ENCODE results near the gene DIAPH3. TPM values are rescaled to one million over a fixed set of nuclear protein-coding genes. Genes with fewer than 3 reads are reported as not detected.

Gene DIAPH3
- total and polyA plus RNA-seq, 2 donors = 0.80 to 4.5 TPM

DNA sequence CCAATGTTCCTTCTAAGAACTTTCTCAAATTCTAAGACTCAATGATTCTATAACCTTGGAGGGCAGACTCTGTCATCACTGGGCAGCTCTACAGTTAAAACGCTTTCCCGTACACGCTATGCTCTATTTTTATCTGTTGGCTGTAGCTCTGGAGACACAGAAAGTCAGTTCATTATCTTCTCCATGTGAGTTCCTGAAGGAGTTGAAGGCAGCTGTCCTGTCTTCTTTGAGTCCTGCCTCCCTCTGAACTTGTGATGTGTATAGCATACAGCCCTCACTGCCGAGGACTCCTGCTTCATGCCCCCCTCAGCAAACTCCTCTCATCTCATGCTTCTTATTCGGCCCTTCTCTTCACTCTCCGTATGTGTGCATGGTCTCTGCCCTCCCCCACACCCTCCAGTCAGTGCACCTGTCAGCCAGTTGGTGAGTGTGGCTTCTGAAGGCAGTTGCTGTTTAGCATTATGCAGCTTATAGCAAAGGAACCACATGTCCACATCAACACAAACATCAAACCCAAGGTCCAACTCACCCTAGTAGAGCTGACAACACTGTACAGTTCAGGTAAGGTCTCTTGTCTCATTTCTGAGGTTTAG, 504.9 kb downstream of the DIAPH3 start:
- 76% methylated on average over 6 of the region's 6 CpGs for WGBS

DNA sequence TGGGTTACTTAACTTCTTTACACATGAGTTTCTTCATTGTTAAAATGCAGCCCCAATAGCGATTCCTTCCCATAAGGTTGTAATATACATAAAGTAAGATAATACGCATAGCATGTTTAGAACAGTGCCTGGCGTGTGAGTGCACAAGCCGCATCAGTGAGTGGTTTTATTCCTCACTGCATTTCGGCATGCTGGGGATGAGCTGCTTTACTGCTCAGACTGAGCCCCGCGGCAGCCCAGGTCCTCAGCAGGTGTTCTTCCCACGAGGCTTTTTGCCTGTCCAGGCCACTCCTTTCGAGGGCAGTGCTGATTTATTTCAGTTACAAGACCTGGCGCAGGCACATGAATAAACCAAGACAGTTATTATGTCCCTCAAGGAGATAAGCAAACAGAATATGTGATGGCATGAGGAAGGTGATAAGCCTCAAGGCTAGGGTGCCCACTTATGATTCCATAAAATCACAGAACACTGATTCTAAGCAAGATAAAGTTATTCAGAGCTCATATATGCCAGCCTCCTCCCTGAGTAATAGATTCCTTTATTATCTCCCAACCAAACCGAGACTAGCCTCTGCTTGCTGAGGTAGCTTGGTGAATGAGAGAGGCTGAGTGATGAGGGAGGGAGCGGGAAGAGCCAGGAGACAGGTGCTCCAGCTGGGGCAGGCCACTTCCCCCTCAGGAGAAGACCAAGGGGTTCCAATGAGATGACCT, 505.5 kb downstream of the DIAPH3 start:
- H3K27me3 ChIP-seq (ENCODE audit: control insufficient read depth in 2 of 2, insufficient read depth in 1 of 2, low read length in 1 of 2) = no peaks in the 10 kb centered on the region
- H3K4me1 ChIP-seq (ENCODE audit: control insufficient read depth in 2 of 2, insufficient read depth in 2 of 2, low read length in 2 of 2) = peaks cover 0 to 15% of the 10 kb centered on the region in 2 donors
- H3K9me3 ChIP-seq (ENCODE audit: control insufficient read depth in 2 of 2, insufficient read depth in 1 of 2, low read length in 1 of 2) = no peaks in the 10 kb centered on the region
- DNase-seq (ENCODE audit: low read depth in 6 of 9, low spot score in 9 of 9) = no peak
- no peak overlapping the region for H3K27ac ChIP-seq (ENCODE audit: low read depth in 1 of 2, low read length in 1 of 2)
- WGBS = 93% methylated on average over 12 of the region's 12 CpGs
- H3K4me3 ChIP-seq (ENCODE audit: low read length in 2 of 2) = no peak overlapping the region
- H3K36me3 ChIP-seq (ENCODE audit: control insufficient read depth in 2 of 2, insufficient read depth in 2 of 2, low read length in 1 of 2) = no peaks in the 10 kb centered on the region

More for the DNA sequence above, 504.9 kb downstream of the DIAPH3 start:
- Histone ChIP-seq H3K4me3 (ENCODE audit: low read length in 2 of 2) (no peak overlapping the region), H3K36me3 (ENCODE audit: control insufficient read depth in 2 of 2, insufficient read depth in 2 of 2, low read length in 1 of 2) (no peaks in the 10 kb centered on the region), H3K27me3 (ENCODE audit: control insufficient read depth in 2 of 2, insufficient read depth in 1 of 2, low read length in 1 of 2) (no peaks in the 10 kb centered on the region), H3K27ac (ENCODE audit: low read depth in 1 of 2, low read length in 1 of 2) (no peak overlapping the region), H3K9me3 (ENCODE audit: control insufficient read depth in 2 of 2, insufficient read depth in 1 of 2, low read length in 1 of 2) (no peaks in the 10 kb centered on the region), H3K4me1 (ENCODE audit: control insufficient read depth in 2 of 2, insufficient read depth in 2 of 2, low read length in 2 of 2) (peaks cover 0 to 15% of the 10 kb centered on the region in 2 donors)
- peak in 2 of 9 donors; percentile 25 to 51 for DNase-seq (ENCODE audit: low read depth in 6 of 9, low spot score in 9 of 9)

DNA sequence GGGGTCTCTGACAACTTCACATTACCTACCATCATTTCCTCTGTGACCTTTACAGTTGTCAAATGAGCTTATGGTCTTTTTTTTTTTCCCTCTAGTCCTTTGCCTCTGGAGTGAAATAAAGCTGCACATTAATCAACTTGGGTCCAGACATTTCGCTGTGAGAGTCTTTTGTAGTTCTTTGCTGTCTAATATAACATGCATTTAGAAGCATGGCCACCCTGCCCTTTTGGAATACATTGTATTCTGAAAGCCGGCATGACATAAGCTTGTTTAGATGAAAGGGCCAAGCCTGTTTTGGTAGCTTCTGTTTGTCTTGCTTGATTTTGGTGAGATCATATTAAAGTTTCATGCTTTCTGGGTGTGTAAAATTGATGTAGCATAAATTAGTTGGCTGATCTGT, 509.8 kb downstream of the DIAPH3 start:
- H3K9me3 ChIP-seq (ENCODE audit: control insufficient read depth in 2 of 2, insufficient read depth in 1 of 2, low read length in 1 of 2) = no peaks in the 10 kb centered on the region
- 96% methylated on average over 2 of the region's 2 CpGs for WGBS
- DNase-seq (ENCODE audit: low read depth in 6 of 9, low spot score in 9 of 9) = no peak

DNA sequence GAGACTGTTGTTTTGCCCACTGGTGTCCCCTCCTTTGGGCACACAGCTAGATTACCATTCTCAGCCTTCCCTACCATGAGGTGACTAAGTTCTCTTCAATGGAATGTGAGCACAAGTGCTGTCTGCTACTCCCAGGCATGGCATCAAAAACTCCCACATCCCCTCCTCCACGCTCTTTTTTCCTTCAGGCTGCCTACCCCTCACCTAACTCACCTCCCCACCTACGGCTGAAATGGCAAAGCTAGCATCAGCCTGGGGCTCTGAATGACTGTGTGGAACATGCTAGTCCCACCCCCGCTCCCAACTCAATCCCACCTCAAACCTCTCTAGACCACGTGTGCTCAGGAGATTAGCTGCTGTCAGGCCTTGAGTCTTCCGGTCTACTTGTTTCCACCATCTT, 512.2 kb downstream of the DIAPH3 start:
- 97% methylated on average over 5 of the region's 5 CpGs for WGBS
- H3K9me3 ChIP-seq (ENCODE audit: control insufficient read depth in 2 of 2, insufficient read depth in 1 of 2, low read length in 1 of 2) = no peaks in the 10 kb centered on the region
- H3K27me3 ChIP-seq (ENCODE audit: control insufficient read depth in 2 of 2, insufficient read depth in 1 of 2, low read length in 1 of 2) = no peaks in the 10 kb centered on the region
- no peak for DNase-seq (ENCODE audit: low read depth in 6 of 9, low spot score in 9 of 9)
- H3K36me3 ChIP-seq (ENCODE audit: control insufficient read depth in 2 of 2, insufficient read depth in 2 of 2, low read length in 1 of 2) = no peaks in the 10 kb centered on the region
- H3K4me3 ChIP-seq (ENCODE audit: low read length in 2 of 2) = no peak overlapping the region
- H3K27ac ChIP-seq (ENCODE audit: low read depth in 1 of 2, low read length in 1 of 2) = no peak overlapping the region
- H3K4me1 ChIP-seq (ENCODE audit: control insufficient read depth in 2 of 2, insufficient read depth in 2 of 2, low read length in 2 of 2) = no peaks in the 10 kb centered on the region

More for the DNA sequence above, 509.8 kb downstream of the DIAPH3 start:
- H3K4me3 ChIP-seq (ENCODE audit: low read length in 2 of 2) = no peak overlapping the region
- no peaks in the 10 kb centered on the region for H3K36me3 ChIP-seq (ENCODE audit: control insufficient read depth in 2 of 2, insufficient read depth in 2 of 2, low read length in 1 of 2)
- peaks cover 0 to 8% of the 10 kb centered on the region in 2 donors for H3K4me1 ChIP-seq (ENCODE audit: control insufficient read depth in 2 of 2, insufficient read depth in 2 of 2, low read length in 2 of 2)
- H3K27ac ChIP-seq (ENCODE audit: low read depth in 1 of 2, low read length in 1 of 2) = no peak overlapping the region
- no peaks in the 10 kb centered on the region for H3K27me3 ChIP-seq (ENCODE audit: control insufficient read depth in 2 of 2, insufficient read depth in 1 of 2, low read length in 1 of 2)

GRCh38 chr13:59643906-59644626, 519.7 kb downstream of the DIAPH3 start:
- Histone ChIP-seq H3K9me3 (ENCODE audit: control insufficient read depth in 2 of 2, insufficient read depth in 1 of 2, low read length in 1 of 2) (no peaks in the 10 kb centered on the region), H3K36me3 (ENCODE audit: control insufficient read depth in 2 of 2, insufficient read depth in 2 of 2, low read length in 1 of 2) (no peaks in the 10 kb centered on the region), H3K4me3 (ENCODE audit: low read length in 2 of 2) (no peak overlapping the region), H3K4me1 (ENCODE audit: control insufficient read depth in 2 of 2, insufficient read depth in 2 of 2, low read length in 2 of 2) (no peaks in the 10 kb centered on the region), H3K27me3 (ENCODE audit: control insufficient read depth in 2 of 2, insufficient read depth in 1 of 2, low read length in 1 of 2) (no peaks in the 10 kb centered on the region), H3K27ac (ENCODE audit: low read depth in 1 of 2, low read length in 1 of 2) (no peak overlapping the region)
- 55% methylated on average over 3 of the region's 3 CpGs for WGBS
- DNase-seq (ENCODE audit: low read depth in 6 of 9, low spot score in 9 of 9) = no peak

DNA sequence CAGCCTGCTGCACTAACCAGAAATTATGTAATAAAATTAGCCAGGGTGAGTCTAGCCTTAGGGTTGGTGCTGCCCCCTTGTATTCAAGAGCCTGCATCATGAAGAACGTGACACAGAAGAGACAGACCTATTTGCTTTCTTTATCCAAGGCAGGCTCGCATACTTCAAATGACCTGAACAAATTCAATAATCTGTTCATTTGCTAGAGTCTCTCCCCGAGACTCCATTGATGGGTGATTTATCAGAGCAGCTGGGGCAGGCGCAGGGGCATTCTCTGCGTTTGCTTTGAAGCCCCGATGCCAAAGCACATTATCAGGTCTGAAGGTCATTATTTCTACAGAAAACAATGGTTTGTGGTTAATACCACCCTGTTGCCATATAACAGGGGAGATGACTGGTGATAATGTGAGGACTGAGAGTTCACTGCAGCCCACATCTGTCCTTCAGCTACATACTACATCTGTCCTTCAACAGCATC, 520.3 kb downstream of the DIAPH3 start:
- Histone ChIP-seq H3K27ac (ENCODE audit: low read depth in 1 of 2, low read length in 1 of 2) (no peak overlapping the region), H3K36me3 (ENCODE audit: control insufficient read depth in 2 of 2, insufficient read depth in 2 of 2, low read length in 1 of 2) (no peaks in the 10 kb centered on the region), H3K9me3 (ENCODE audit: control insufficient read depth in 2 of 2, insufficient read depth in 1 of 2, low read length in 1 of 2) (no peaks in the 10 kb centered on the region), H3K27me3 (ENCODE audit: control insufficient read depth in 2 of 2, insufficient read depth in 1 of 2, low read length in 1 of 2) (no peaks in the 10 kb centered on the region), H3K4me3 (ENCODE audit: low read length in 2 of 2) (no peak overlapping the region), H3K4me1 (ENCODE audit: control insufficient read depth in 2 of 2, insufficient read depth in 2 of 2, low read length in 2 of 2) (no peaks in the 10 kb centered on the region)
- 90% methylated on average over 6 of the region's 6 CpGs for WGBS
- DNase-seq (ENCODE audit: low read depth in 6 of 9, low spot score in 9 of 9) = no peak

DNA sequence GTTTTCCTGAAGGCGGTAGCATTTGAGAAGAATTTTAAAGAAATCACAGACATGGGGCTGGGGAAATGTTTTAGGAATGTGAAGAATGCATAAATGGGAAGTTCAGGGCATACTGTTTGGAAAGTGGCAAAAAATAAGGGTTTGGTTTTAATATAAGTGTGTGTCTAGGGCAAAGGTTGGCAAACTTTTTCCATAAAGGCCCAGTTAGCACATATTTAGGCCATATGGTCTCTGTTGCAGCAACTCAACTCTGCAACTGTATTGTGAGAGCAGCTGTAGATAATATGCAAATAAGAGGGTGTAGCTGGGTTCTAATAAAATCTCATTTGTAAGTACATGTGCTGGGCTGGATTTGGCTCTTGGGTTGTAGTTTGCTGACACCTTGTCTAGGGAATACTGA, 521.9 kb downstream of the DIAPH3 start:
- Histone ChIP-seq H3K4me1 (ENCODE audit: control insufficient read depth in 2 of 2, insufficient read depth in 2 of 2, low read length in 2 of 2) (no peaks in the 10 kb centered on the region), H3K4me3 (ENCODE audit: low read length in 2 of 2) (no peak overlapping the region), H3K9me3 (ENCODE audit: control insufficient read depth in 2 of 2, insufficient read depth in 1 of 2, low read length in 1 of 2) (no peaks in the 10 kb centered on the region), H3K27ac (ENCODE audit: low read depth in 1 of 2, low read length in 1 of 2) (no peak overlapping the region), H3K27me3 (ENCODE audit: control insufficient read depth in 2 of 2, insufficient read depth in 1 of 2, low read length in 1 of 2) (no peaks in the 10 kb centered on the region), H3K36me3 (ENCODE audit: control insufficient read depth in 2 of 2, insufficient read depth in 2 of 2, low read length in 1 of 2) (no peaks in the 10 kb centered on the region)
- DNase-seq (ENCODE audit: low read depth in 6 of 9, low spot score in 9 of 9) = no peak
- 97% methylated on average over 1 of the region's 1 CpG for WGBS

- H3K9me3 ChIP-seq (ENCODE audit: control insufficient read depth in 2 of 2, insufficient read depth in 1 of 2, low read length in 1 of 2) = no peaks in the 10 kb centered on the region
- H3K4me1 ChIP-seq (ENCODE audit: control insufficient read depth in 2 of 2, insufficient read depth in 2 of 2, low read length in 2 of 2) = no peaks in the 10 kb centered on the region
- WGBS = 69% methylated on average over 3 of the region's 3 CpGs
- H3K36me3 ChIP-seq (ENCODE audit: control insufficient read depth in 2 of 2, insufficient read depth in 2 of 2, low read length in 1 of 2) = no peaks in the 10 kb centered on the region
- H3K4me3 ChIP-seq (ENCODE audit: low read length in 2 of 2) = no peak overlapping the region
- H3K27ac ChIP-seq (ENCODE audit: low read depth in 1 of 2, low read length in 1 of 2) = no peak overlapping the region
- no peaks in the 10 kb centered on the region for H3K27me3 ChIP-seq (ENCODE audit: control insufficient read depth in 2 of 2, insufficient read depth in 1 of 2, low read length in 1 of 2)
- DNase-seq (ENCODE audit: low read depth in 6 of 9, low spot score in 9 of 9) = no peak
Measured at GRCh38 chr13:59641261-59641660, 522.5 kb downstream of the DIAPH3 start.

DNA sequence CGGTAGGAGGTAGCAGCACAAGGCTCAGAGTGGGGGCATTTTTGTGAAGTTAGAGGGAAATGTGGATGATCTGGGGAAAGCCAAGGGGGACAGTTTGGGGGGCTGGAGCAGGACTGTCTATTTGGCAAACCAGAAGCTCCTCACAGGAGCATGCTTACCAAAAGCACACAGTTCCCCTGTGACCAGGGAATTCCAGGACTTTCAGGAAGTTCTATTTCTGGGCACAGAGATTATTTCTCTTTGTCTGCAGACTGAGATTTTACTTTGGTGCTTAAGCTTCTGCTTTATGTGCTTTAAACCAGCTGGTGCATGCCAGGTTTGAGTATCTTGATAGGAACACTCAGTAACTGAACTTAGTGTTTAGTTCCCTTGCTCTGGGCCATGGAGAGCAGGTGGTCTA, 525.3 kb downstream of the DIAPH3 start:
- Histone ChIP-seq H3K4me3 (ENCODE audit: low read length in 2 of 2) (no peak overlapping the region), H3K27me3 (ENCODE audit: control insufficient read depth in 2 of 2, insufficient read depth in 1 of 2, low read length in 1 of 2) (no peaks in the 10 kb centered on the region), H3K4me1 (ENCODE audit: control insufficient read depth in 2 of 2, insufficient read depth in 2 of 2, low read length in 2 of 2) (no peaks in the 10 kb centered on the region), H3K9me3 (ENCODE audit: control insufficient read depth in 2 of 2, insufficient read depth in 1 of 2, low read length in 1 of 2) (no peaks in the 10 kb centered on the region), H3K27ac (ENCODE audit: low read depth in 1 of 2, low read length in 1 of 2) (no peak overlapping the region), H3K36me3 (ENCODE audit: control insufficient read depth in 2 of 2, insufficient read depth in 2 of 2, low read length in 1 of 2) (no peaks in the 10 kb centered on the region)
- DNase-seq (ENCODE audit: low read depth in 6 of 9, low spot score in 9 of 9) = no peak
- 94% methylated on average over 1 of the region's 1 CpG for WGBS

Measured in thymus (tissue), 11 donors.